Measurements from ENCODE around the gene BMPER. TPM values are rescaled to one million over a fixed set of nuclear protein-coding genes. Genes with fewer than 3 reads are reported as not detected.

The BMPER gene
- total and polyA plus RNA-seq, 2 donors (not counting 1 experiment from before 2014, with no cell fraction given) = 12.2 to 15.9 TPM

DNA sequence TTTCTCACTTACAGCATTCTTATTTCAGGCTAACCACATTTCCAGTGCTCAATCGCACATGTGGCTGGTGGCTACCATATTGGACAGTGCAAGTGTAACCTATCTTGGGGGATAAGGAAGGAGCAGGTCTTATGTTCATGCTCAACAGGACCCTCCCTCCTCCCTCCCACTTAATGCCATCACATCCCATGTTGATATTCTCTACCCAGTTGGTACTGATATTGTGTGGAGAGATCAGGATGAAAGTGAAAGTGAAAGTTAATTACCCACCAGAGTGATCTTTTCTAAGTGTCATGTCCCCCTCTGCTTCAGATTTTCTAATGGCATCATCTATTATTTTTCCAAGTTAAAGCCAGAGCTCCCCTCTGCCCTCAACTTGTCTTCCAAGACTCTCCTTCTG is 91.6 kb downstream of the BMPER start:
- H3K79me2 ChIP-seq (ENCODE audit: control insufficient read depth, insufficient read depth, low read length) = no peaks in the 10 kb centered on the region
- no peak overlapping the region for H3K4me3 ChIP-seq (replicated peaks in 1 of 4; ENCODE audit: control extremely low read depth in 1 of 4, insufficient read depth in 1 of 4, low read depth in 3 of 4, low read length in 4 of 4)
- no peak for DNase-seq (ENCODE audit: low read depth in 2 of 2)
- H4K20me1 ChIP-seq (ENCODE audit: control insufficient read depth, extremely low read depth, insufficient read depth, low read length) = no peaks in the 10 kb centered on the region
- no peaks in the 10 kb centered on the region for H3K4me1 ChIP-seq (ENCODE audit: control insufficient read depth, extremely low read depth, insufficient read depth, low read length)
- no peak overlapping the region for H3K9ac ChIP-seq (ENCODE audit: insufficient read depth, low read length)
- peak overlapping the region; percentile 17 for H3K4me2 ChIP-seq (ENCODE audit: extremely low read depth, insufficient read depth, low read length)
- peak overlapping the region; percentile 11 for H2AFZ ChIP-seq (ENCODE audit: low read length)
- TF ChIP-seq, protein P1, sequence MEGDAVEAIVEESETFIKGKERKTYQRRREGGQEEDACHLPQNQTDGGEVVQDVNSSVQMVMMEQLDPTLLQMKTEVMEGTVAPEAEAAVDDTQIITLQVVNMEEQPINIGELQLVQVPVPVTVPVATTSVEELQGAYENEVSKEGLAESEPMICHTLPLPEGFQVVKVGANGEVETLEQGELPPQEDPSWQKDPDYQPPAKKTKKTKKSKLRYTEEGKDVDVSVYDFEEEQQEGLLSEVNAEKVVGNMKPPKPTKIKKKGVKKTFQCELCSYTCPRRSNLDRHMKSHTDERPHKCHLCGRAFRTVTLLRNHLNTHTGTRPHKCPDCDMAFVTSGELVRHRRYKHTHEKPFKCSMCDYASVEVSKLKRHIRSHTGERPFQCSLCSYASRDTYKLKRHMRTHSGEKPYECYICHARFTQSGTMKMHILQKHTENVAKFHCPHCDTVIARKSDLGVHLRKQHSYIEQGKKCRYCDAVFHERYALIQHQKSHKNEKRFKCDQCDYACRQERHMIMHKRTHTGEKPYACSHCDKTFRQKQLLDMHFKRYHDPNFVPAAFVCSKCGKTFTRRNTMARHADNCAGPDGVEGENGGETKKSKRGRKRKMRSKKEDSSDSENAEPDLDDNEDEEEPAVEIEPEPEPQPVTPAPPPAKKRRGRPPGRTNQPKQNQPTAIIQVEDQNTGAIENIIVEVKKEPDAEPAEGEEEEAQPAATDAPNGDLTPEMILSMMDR (conservative IDR thresholded peaks at IDR 0.05 in 1 of 2, IDR thresholded peaks at IDR 0.05 in 1 of 2; ENCODE audit: low read depth in 1 of 2, low read length in 2 of 2) = no peak
- TF ChIP-seq EZH2 (IDR thresholded peaks at IDR 0.05; ENCODE audit: low read length, missing control alignments) = no peak
- H3K9me3 ChIP-seq (ENCODE audit: control insufficient read depth, insufficient read depth, low read depth, low read length) = no peaks in the 10 kb centered on the region
- H3K36me3 ChIP-seq (ENCODE audit: control insufficient read depth, insufficient read depth, low read length) = no peaks in the 10 kb centered on the region
- H3K27me3 ChIP-seq (ENCODE audit: control insufficient read depth, insufficient read depth, low read length) = no peaks in the 10 kb centered on the region
- H3K27ac ChIP-seq (ENCODE audit: insufficient read depth, low read length) = no peak overlapping the region

DNA sequence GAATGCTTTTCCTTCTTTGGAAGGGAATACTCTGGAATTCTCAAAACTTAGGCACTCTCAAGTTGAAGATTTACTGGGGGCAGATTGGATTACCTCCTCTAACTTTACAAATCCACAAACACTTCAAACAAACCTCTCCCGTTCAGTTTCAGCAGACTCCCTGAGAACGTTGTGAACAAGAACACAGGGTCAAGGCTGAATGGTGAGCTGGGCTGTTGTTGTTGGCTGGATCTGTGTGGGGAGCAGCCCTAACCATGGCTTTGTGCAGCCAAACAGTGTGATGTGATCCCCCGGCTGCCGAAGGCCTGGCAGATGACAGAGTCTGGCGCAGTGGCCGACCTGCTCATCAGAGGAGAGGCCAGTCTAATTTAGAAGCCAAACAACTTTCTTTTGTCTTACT is 93.1 kb downstream of the BMPER start:
- no peak for DNase-seq (ENCODE audit: low read depth in 2 of 2)
- no peak overlapping the region for H3K27ac ChIP-seq (ENCODE audit: insufficient read depth, low read length)

DNA sequence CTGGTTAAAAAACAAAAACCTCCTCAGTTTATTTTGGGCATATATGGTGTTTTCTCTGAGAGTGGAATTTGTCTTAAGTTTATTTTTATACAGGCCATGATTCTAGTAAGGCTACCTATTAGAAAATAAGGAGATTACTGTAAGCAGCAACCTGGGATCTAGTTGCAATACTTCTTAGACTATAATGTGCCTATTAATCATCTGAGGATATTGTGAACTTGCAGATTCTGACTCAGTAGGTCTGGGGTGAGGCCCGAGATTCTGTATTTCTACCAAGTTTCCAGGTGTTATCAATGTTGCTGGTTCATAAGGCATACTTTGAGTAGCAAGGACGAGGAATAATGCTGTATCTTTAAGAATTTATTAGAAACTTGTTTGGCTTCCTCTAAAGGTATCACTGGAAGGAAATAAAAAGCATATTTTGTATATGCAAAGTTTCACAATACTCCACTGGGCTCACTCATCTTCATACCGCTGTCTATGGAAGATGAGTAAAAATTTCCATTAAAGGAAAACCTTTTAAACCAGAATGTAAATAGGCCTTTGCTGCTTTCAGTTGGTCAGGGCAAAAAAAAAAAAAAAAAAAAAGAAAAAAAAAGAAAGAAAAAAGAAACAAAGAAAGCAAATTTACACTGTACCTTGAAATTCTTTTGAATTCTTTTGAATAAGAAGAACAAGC is 105.8 kb downstream of the BMPER start:
- H3K4me2 ChIP-seq (ENCODE audit: extremely low read depth, insufficient read depth, low read length) = peak overlapping the region; percentile 19
- no peak overlapping the region for H3K9ac ChIP-seq (ENCODE audit: insufficient read depth, low read length)
- H3K9me3 ChIP-seq (ENCODE audit: control insufficient read depth, insufficient read depth, low read depth, low read length) = no peaks in the 10 kb centered on the region
- no peaks in the 10 kb centered on the region for H3K79me2 ChIP-seq (ENCODE audit: control insufficient read depth, insufficient read depth, low read length)
- H3K27ac ChIP-seq (ENCODE audit: insufficient read depth, low read length) = no peak overlapping the region
- TF ChIP-seq, protein P1 (conservative IDR thresholded peaks at IDR 0.05 in 1 of 2, IDR thresholded peaks at IDR 0.05 in 1 of 2; ENCODE audit: low read depth in 1 of 2, low read length in 2 of 2) = no peak
- TF ChIP-seq EZH2 (IDR thresholded peaks at IDR 0.05; ENCODE audit: low read length, missing control alignments) = no peak
- no peaks in the 10 kb centered on the region for H4K20me1 ChIP-seq (ENCODE audit: control insufficient read depth, extremely low read depth, insufficient read depth, low read length)
- DNase-seq (ENCODE audit: low read depth in 2 of 2) = no peak
- no peak overlapping the region for H3K4me3 ChIP-seq (replicated peaks in 1 of 4; ENCODE audit: control extremely low read depth in 1 of 4, insufficient read depth in 1 of 4, low read depth in 3 of 4, low read length in 4 of 4)
- no peak overlapping the region for H2AFZ ChIP-seq (ENCODE audit: low read length)
- H3K36me3 ChIP-seq (ENCODE audit: control insufficient read depth, insufficient read depth, low read length) = no peaks in the 10 kb centered on the region
- H3K27me3 ChIP-seq (ENCODE audit: control insufficient read depth, insufficient read depth, low read length) = no peaks in the 10 kb centered on the region
- no peaks in the 10 kb centered on the region for H3K4me1 ChIP-seq (ENCODE audit: control insufficient read depth, extremely low read depth, insufficient read depth, low read length)

More for the DNA sequence above, 93.1 kb downstream of the BMPER start:
- Histone ChIP-seq H3K4me3 (replicated peaks in 1 of 4; ENCODE audit: control extremely low read depth in 1 of 4, insufficient read depth in 1 of 4, low read depth in 3 of 4, low read length in 4 of 4) (no peak overlapping the region), H3K9me3 (ENCODE audit: control insufficient read depth, insufficient read depth, low read depth, low read length) (no peaks in the 10 kb centered on the region), H3K27me3 (ENCODE audit: control insufficient read depth, insufficient read depth, low read length) (no peaks in the 10 kb centered on the region), H3K4me1 (ENCODE audit: control insufficient read depth, extremely low read depth, insufficient read depth, low read length) (no peaks in the 10 kb centered on the region), H4K20me1 (ENCODE audit: control insufficient read depth, extremely low read depth, insufficient read depth, low read length) (no peaks in the 10 kb centered on the region), H3K9ac (ENCODE audit: insufficient read depth, low read length) (no peak overlapping the region), H3K79me2 (ENCODE audit: control insufficient read depth, insufficient read depth, low read length) (no peaks in the 10 kb centered on the region), H3K4me2 (ENCODE audit: extremely low read depth, insufficient read depth, low read length) (no peak overlapping the region), H3K36me3 (ENCODE audit: control insufficient read depth, insufficient read depth, low read length) (no peaks in the 10 kb centered on the region), H2AFZ (ENCODE audit: low read length) (no peak overlapping the region)
- TF ChIP-seq, protein P1 (conservative IDR thresholded peaks at IDR 0.05 in 1 of 2, IDR thresholded peaks at IDR 0.05 in 1 of 2; ENCODE audit: low read depth in 1 of 2, low read length in 2 of 2) = no peak
- no peak for TF ChIP-seq EZH2 (IDR thresholded peaks at IDR 0.05; ENCODE audit: low read length, missing control alignments)
